ENCODE results near the gene FAXDC2. TPM values are rescaled to one million over a fixed set of nuclear protein-coding genes. Genes with fewer than 3 reads are reported as not detected.
"Not testable (repeated sequence)": the region's sequence is repeated elsewhere in the genome, so short reads cannot be mapped to it uniquely, and the experiment has no call there.

Gene FAXDC2
- total RNA-seq, 4 donors from 2014 or later = 17.4 to 57.2 (median 33.7) TPM

GRCh38 chr5:154840435-154841272, 9.7 kb downstream of the FAXDC2 start:
- DNase-seq (ENCODE audit: low spot score) (no peak), ATAC-seq (ENCODE audit: low FRiP score) (no peak)
- no peak for TF ChIP-seq CTCF (IDR thresholded peaks at IDR 0.05)

GRCh38 chr5:154837009-154837901, 13.1 kb downstream of the FAXDC2 start:
- no peak for DNase-seq (ENCODE audit: low spot score)

GRCh38 chr5:154836225-154836624, 14.2 kb downstream of the FAXDC2 start:
- no peak for TF ChIP-seq CTCF (IDR thresholded peaks at IDR 0.05)
- ATAC-seq (ENCODE audit: low FRiP score) = no peak
- no peak for DNase-seq (ENCODE audit: low spot score)

More at GRCh38 chr5:154837009-154837901, 13.1 kb downstream of the FAXDC2 start:
- ATAC-seq (ENCODE audit: low FRiP score) = no peak
- no peak for TF ChIP-seq CTCF (IDR thresholded peaks at IDR 0.05)

GRCh38 chr5:154835701-154836052, 14.7 kb downstream of the FAXDC2 start:
- peak; percentile 3 for ATAC-seq (ENCODE audit: low FRiP score)
- not testable (repeated sequence) for DNase-seq (ENCODE audit: low spot score)

GRCh38 chr5:154834053-154834452, 16.4 kb downstream of the FAXDC2 start:
- ATAC-seq (ENCODE audit: low FRiP score) (no peak), DNase-seq (ENCODE audit: low spot score) (no peak)
- TF ChIP-seq CTCF (IDR thresholded peaks at IDR 0.05) = no peak

GRCh38 chr5:154832804-154833203, 17.6 kb downstream of the FAXDC2 start:
- not testable (repeated sequence) for ATAC-seq (ENCODE audit: low FRiP score); DNase-seq (ENCODE audit: low spot score)

- no peak for ATAC-seq (ENCODE audit: low FRiP score)
- no peak for TF ChIP-seq CTCF (IDR thresholded peaks at IDR 0.05)
- DNase-seq (ENCODE audit: low spot score) = no peak
Measured at GRCh38 chr5:154831451-154831850, 19.0 kb downstream of the FAXDC2 start.
